ENCODE data around the gene SYNGAP1. TPM values are rescaled to one million over a fixed set of nuclear protein-coding genes. Genes with fewer than 3 reads are reported as not detected.
A peak's percentile ranks its signal among the peaks of the same experiment; 100 is the strongest.

SYNGAP1 gene
- total RNA-seq, 1 donor from 2014 or later, result 14.1 TPM

DNA sequence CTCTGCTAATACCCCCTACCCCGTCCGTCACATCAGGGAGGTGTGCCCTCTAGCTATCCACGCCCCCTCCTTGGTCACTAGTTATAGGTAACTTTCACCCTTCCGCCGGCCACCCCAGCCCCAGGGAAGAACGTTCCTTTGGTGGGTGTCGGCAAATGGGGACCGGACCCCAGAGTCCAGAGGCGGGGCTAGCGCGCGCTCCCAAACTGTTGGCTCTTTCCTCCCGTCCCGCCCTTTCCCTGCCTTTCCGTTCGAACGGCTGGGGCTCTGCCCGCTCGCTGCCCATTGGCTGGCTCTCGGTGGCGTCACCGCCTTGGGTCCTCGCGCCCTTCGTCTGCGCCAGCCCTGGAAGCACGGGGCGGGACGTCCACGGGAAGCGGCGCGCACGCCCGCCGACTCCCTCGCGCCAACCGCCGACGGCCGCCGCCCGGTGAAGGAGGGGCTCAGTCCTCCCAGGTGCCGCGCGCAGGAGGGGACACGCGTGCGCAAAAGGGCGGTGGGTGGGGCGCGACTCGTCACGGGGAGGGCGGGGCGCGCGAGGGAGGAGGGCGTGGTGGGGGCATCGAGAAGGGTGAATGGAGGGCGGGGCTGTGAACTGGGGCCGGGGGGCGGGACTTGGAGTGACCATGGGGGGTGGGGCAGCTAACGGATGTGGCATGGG lies 9.7 kb upstream of the SYNGAP1 start:
- Mint-ChIP-seq H3K4me1 (peaks cover 31% of the 10 kb centered on the region), H3K36me3 (peaks cover 31% of the 10 kb centered on the region)
- H3K9ac ChIP-seq, result no peak overlapping the region

GRCh38 chr6:33410711-33411631 lies 8.9 kb upstream of the SYNGAP1 start, which contains the start of gene PHF1:
TSS of gene PHF1 (plus strand) at chr6:33411014. CDS start at chr6:33412264, 1,250 bp downstream.
- Mint-ChIP-seq H3K27me3 (ENCODE audit: insufficient read depth, low read depth) (peaks cover 6% of the 10 kb centered on the region), H3K36me3 (peaks cover 30% of the 10 kb centered on the region), H3K9me3 (no peaks in the 10 kb centered on the region), H3K4me3 (peak within 1 kb of the TSS; percentile 88), H3K4me1 (peaks cover 35% of the 10 kb centered on the region), H3K27ac (peak within 1 kb of the TSS; percentile 92)
- Histone ChIP-seq H3K4me3 (peak within 1 kb of the TSS; percentile 92), H3K9ac (peak within 1 kb of the TSS; percentile 48), H3K27ac (peak within 1 kb of the TSS; percentile 83), H3K4me1 (peaks cover 7% of the 10 kb centered on the region), H3K9me3 (ENCODE audit: low read depth) (no peaks in the 10 kb centered on the region), H3K27me3 (no peaks in the 10 kb centered on the region), H4K20me1 (ENCODE audit: low read depth) (peaks cover 27% of the 10 kb centered on the region), H3K4me2 (peak within 1 kb of the TSS; percentile 82), H3K79me2 (ENCODE audit: low read depth) (peaks cover 35% of the 10 kb centered on the region), H3K36me3 (peaks cover 10% of the 10 kb centered on the region), H2AFZ (replicated peaks) (no peak within 1 kb of the TSS), H3F3A (ENCODE audit: low read depth) (peaks cover 67% of the 10 kb centered on the region)
- TF ChIP-seq EZH2 (IDR thresholded peaks at IDR 0.05), result no peak
- peak; percentile 40 for TF ChIP-seq CTCF (IDR thresholded peaks at IDR 0.05)
- TF ChIP-seq EZH2phosphoT487 (IDR thresholded peaks at IDR 0.05), result no peak
- DNase-seq (ENCODE audit: low spot score), result no peak

More for the DNA sequence above, 9.7 kb upstream of the SYNGAP1 start:
- peak; percentile 99 for DNase-seq (ENCODE audit: low spot score)
- H3K27ac Mint-ChIP-seq, result peak overlapping the region; percentile 92
- TF ChIP-seq EZH2phosphoT487 (IDR thresholded peaks at IDR 0.05), result no peak
- TF ChIP-seq CTCF (IDR thresholded peaks at IDR 0.05), result no peak
- no peak for TF ChIP-seq EZH2 (IDR thresholded peaks at IDR 0.05)
- H4K20me1 ChIP-seq (ENCODE audit: low read depth), result peaks cover 21% of the 10 kb centered on the region
- H3K9me3 ChIP-seq (ENCODE audit: low read depth), result no peaks in the 10 kb centered on the region
- peak overlapping the region; percentile 88 for H3K4me3 Mint-ChIP-seq
- no peak overlapping the region for H2AFZ ChIP-seq (replicated peaks)
- peak overlapping the region; percentile 92 for H3K4me3 ChIP-seq
- H3F3A ChIP-seq (ENCODE audit: low read depth), result peaks cover 67% of the 10 kb centered on the region
- H3K4me1 ChIP-seq, result peaks cover 4% of the 10 kb centered on the region
- H3K27me3 Mint-ChIP-seq (ENCODE audit: insufficient read depth, low read depth), result peaks cover 6% of the 10 kb centered on the region
- peak overlapping the region; percentile 82 for H3K4me2 ChIP-seq
- peaks cover 10% of the 10 kb centered on the region for H3K36me3 ChIP-seq
- H3K9me3 Mint-ChIP-seq, result no peaks in the 10 kb centered on the region
- H3K79me2 ChIP-seq (ENCODE audit: low read depth), result peaks cover 28% of the 10 kb centered on the region
- no peaks in the 10 kb centered on the region for H3K27me3 ChIP-seq
- H3K27ac ChIP-seq, result peak overlapping the region; percentile 83

DNA sequence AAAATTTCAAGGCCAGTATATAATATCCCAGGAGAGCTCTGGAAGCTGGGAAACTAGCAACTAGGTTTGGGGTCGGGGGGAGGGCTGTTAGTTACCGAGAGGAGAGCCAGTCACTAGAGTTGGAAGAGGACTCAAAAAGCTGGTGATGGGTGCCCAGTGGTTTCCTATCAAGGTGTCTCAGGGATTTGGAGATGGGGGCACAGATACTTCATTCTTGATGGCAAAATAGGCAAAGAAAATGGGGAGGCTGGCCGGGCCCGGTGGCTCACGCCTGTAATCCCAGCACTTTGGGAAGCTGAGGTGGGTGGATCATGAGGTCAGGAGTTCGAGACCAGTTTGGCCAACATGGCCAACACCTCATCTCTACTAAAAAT lies 8.2 kb upstream of the SYNGAP1 start:
- Histone ChIP-seq H2AFZ (replicated peaks) (no peak overlapping the region), H3K36me3 (peaks cover 10% of the 10 kb centered on the region), H3K4me2 (peak overlapping the region; percentile 82), H3K9ac (no peak overlapping the region), H3K9me3 (ENCODE audit: low read depth) (no peaks in the 10 kb centered on the region), H3K79me2 (ENCODE audit: low read depth) (peaks cover 42% of the 10 kb centered on the region), H3F3A (ENCODE audit: low read depth) (peaks cover 67% of the 10 kb centered on the region), H3K4me3 (peak overlapping the region; percentile 92), H3K4me1 (peaks cover 13% of the 10 kb centered on the region), H4K20me1 (ENCODE audit: low read depth) (peaks cover 27% of the 10 kb centered on the region), H3K27ac (no peak overlapping the region), H3K27me3 (no peaks in the 10 kb centered on the region)
- Mint-ChIP-seq H3K27me3 (ENCODE audit: insufficient read depth, low read depth) (peaks cover 6% of the 10 kb centered on the region), H3K9me3 (no peaks in the 10 kb centered on the region), H3K36me3 (peaks cover 25% of the 10 kb centered on the region), H3K4me3 (peak overlapping the region; percentile 88), H3K27ac (peak overlapping the region; percentile 78), H3K4me1 (peaks cover 39% of the 10 kb centered on the region)
- DNase-seq (ENCODE audit: low spot score), result no peak
- TF ChIP-seq CTCF (IDR thresholded peaks at IDR 0.05), result no peak
- no peak for TF ChIP-seq EZH2phosphoT487 (IDR thresholded peaks at IDR 0.05)
- TF ChIP-seq EZH2 (IDR thresholded peaks at IDR 0.05), result no peak
